ENCODE data around the gene HSD11B1L.

HSD11B1L gene

GRCh38 chr19:5666921-5667610 is 13.8 kb upstream of the HSD11B1L start:
- DNase-seq (ENCODE audit: low read depth in 1 of 2, low spot score in 1 of 2) = no peak

- no peak for DNase-seq (ENCODE audit: low read depth in 1 of 2, low spot score in 1 of 2)
These were observed 13.0 kb upstream of the HSD11B1L start for GRCh38 chr19:5667751-5668271.

GRCh38 chr19:5669212-5669611 is 11.6 kb upstream of the HSD11B1L start:
- no peak for DNase-seq (ENCODE audit: low read depth in 1 of 2, low spot score in 1 of 2)

GRCh38 chr19:5671600-5671999 is 9.2 kb upstream of the HSD11B1L start:
- DNase-seq (ENCODE audit: low read depth in 1 of 2, low spot score in 1 of 2) = no peak

GRCh38 chr19:5672708-5673459 is 7.9 kb upstream of the HSD11B1L start:
- no peak for DNase-seq (ENCODE audit: low read depth in 1 of 2, low spot score in 1 of 2)

GRCh38 chr19:5673752-5674151 is 7.1 kb upstream of the HSD11B1L start:
- no peak for DNase-seq (ENCODE audit: low read depth in 1 of 2, low spot score in 1 of 2)

- DNase-seq (ENCODE audit: low read depth in 1 of 2, low spot score in 1 of 2) = no peak
These were observed 6.1 kb upstream of the HSD11B1L start for GRCh38 chr19:5674714-5675113.

- no peak for DNase-seq (ENCODE audit: low read depth in 1 of 2, low spot score in 1 of 2)
These were observed 4.6 kb upstream of the HSD11B1L start for GRCh38 chr19:5676105-5676771.

- DNase-seq (ENCODE audit: low read depth in 1 of 2, low spot score in 1 of 2) = no peak
These were observed 4.1 kb upstream of the HSD11B1L start for GRCh38 chr19:5676772-5677105.

GRCh38 chr19:5677136-5677535 is 3.7 kb upstream of the HSD11B1L start:
- DNase-seq (ENCODE audit: low read depth in 1 of 2, low spot score in 1 of 2) = no peak

GRCh38 chr19:5677580-5677979 is 3.2 kb upstream of the HSD11B1L start:
- no peak for DNase-seq (ENCODE audit: low read depth in 1 of 2, low spot score in 1 of 2)

- no peak for DNase-seq (ENCODE audit: low read depth in 1 of 2, low spot score in 1 of 2)
These were observed 2.6 kb upstream of the HSD11B1L start for GRCh38 chr19:5678071-5678718.

GRCh38 chr19:5679289-5680083 is 1.3 kb upstream of the HSD11B1L start:
- DNase-seq (ENCODE audit: low read depth in 1 of 2, low spot score in 1 of 2) = no peak

- no peak for DNase-seq (ENCODE audit: low read depth in 1 of 2, low spot score in 1 of 2)
These were observed 767 bp upstream of the HSD11B1L start for GRCh38 chr19:5680084-5680436.

GRCh38 chr19:5681391-5682106 is 722 bp downstream of the HSD11B1L start:
- DNase-seq (ENCODE audit: low read depth in 1 of 2, low spot score in 1 of 2) = no peak

- no peak for DNase-seq (ENCODE audit: low read depth in 1 of 2, low spot score in 1 of 2)
These were observed 1.3 kb downstream of the HSD11B1L start for GRCh38 chr19:5682107-5682482.

GRCh38 chr19:5683177-5683886 is 2.5 kb downstream of the HSD11B1L start:
- DNase-seq (ENCODE audit: low read depth in 1 of 2, low spot score in 1 of 2) = no peak

GRCh38 chr19:5684694-5685430 is 4.0 kb downstream of the HSD11B1L start:
- no peak for DNase-seq (ENCODE audit: low read depth in 1 of 2, low spot score in 1 of 2)

- no peak for DNase-seq (ENCODE audit: low read depth in 1 of 2, low spot score in 1 of 2)
These were observed 5.5 kb downstream of the HSD11B1L start for GRCh38 chr19:5686326-5686646.
